HG03460 (cell line): ENCODE data around the gene ANKRD24.
"Not testable (repeated sequence)": the region's sequence is repeated elsewhere in the genome, so short reads cannot be mapped to it uniquely, and the experiment has no call there.

Source experiments
- ATAC-seq: cut with Tn5 transposase; IDR thresholded peaks from one replicate; pipeline ENCODE4 v1.9.1; 2021; ENCODE audit not compliant: unreplicated experiment

Gene ANKRD24

GRCh38 chr19:4173479-4174212 lies 8.8 kb upstream of the ANKRD24 start:
- no peak for ATAC-seq

- ATAC-seq = no peak
These were observed 8.1 kb upstream of the ANKRD24 start for GRCh38 chr19:4174213-4174894.

- no peak for ATAC-seq
These were observed 7.4 kb upstream of the ANKRD24 start for GRCh38 chr19:4174895-4175668.

GRCh38 chr19:4175669-4175931 lies 6.9 kb upstream of the ANKRD24 start:
- no peak for ATAC-seq

- no peak for ATAC-seq
These were observed 5.3 kb upstream of the ANKRD24 start for GRCh38 chr19:4177146-4177545.

- no peak for ATAC-seq
These were observed 3.5 kb upstream of the ANKRD24 start for GRCh38 chr19:4178990-4179389.

- no peak for ATAC-seq
These were observed 1.4 kb upstream of the ANKRD24 start for GRCh38 chr19:4181053-4181508.

- ATAC-seq = no peak
These were observed 1.7 kb downstream of the ANKRD24 start for GRCh38 chr19:4183967-4184717.

GRCh38 chr19:4184718-4185352 lies 2.3 kb downstream of the ANKRD24 start:
- no peak for ATAC-seq

GRCh38 chr19:4185413-4186086 lies 3.1 kb downstream of the ANKRD24 start:
- ATAC-seq = no peak

- no peak for ATAC-seq
These were observed 3.9 kb downstream of the ANKRD24 start for GRCh38 chr19:4186087-4186993.

GRCh38 chr19:4187313-4188122 lies 5.0 kb downstream of the ANKRD24 start:
- ATAC-seq = no peak

- ATAC-seq = no peak
These were observed 7.2 kb downstream of the ANKRD24 start for GRCh38 chr19:4189641-4190040.

GRCh38 chr19:4192537-4192936 lies 10.0 kb downstream of the ANKRD24 start:
- not testable (repeated sequence) for ATAC-seq

- ATAC-seq = no peak
These were observed 11.9 kb downstream of the ANKRD24 start for GRCh38 chr19:4194353-4194752.

GRCh38 chr19:4196009-4196408 lies 13.5 kb downstream of the ANKRD24 start:
- no peak for ATAC-seq

- ATAC-seq = no peak
These were observed 14.2 kb downstream of the ANKRD24 start for GRCh38 chr19:4196587-4197148.

- ATAC-seq = no peak
These were observed 14.7 kb downstream of the ANKRD24 start for GRCh38 chr19:4197228-4197624.
